Measurements from ENCODE around the gene SLC6A11.

DNA sequence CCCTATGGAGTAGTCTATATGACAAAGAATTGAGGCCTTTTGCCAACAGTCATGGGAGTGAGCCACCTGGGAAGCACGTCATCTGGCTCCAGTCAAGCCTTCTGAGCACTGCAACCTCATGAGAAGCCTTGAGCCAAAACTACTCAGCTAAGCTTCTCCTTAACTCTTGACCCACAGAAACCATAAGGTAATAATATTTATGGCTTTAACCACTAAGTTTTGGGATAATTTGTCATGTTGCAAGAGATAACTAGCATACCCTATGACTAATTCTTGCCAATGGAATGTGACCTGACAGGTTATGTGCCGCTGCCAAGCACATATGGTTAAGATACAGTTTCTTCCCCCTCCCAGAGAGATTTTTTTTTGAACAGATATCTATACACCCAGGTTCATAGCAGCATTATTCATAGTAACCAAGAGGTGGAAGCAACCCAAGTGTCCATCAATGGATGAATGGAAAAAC lies 11.8 kb upstream of the SLC6A11 start:
- TF ChIP-seq, protein P1, sequence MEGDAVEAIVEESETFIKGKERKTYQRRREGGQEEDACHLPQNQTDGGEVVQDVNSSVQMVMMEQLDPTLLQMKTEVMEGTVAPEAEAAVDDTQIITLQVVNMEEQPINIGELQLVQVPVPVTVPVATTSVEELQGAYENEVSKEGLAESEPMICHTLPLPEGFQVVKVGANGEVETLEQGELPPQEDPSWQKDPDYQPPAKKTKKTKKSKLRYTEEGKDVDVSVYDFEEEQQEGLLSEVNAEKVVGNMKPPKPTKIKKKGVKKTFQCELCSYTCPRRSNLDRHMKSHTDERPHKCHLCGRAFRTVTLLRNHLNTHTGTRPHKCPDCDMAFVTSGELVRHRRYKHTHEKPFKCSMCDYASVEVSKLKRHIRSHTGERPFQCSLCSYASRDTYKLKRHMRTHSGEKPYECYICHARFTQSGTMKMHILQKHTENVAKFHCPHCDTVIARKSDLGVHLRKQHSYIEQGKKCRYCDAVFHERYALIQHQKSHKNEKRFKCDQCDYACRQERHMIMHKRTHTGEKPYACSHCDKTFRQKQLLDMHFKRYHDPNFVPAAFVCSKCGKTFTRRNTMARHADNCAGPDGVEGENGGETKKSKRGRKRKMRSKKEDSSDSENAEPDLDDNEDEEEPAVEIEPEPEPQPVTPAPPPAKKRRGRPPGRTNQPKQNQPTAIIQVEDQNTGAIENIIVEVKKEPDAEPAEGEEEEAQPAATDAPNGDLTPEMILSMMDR (IDR thresholded peaks at IDR 0.05) = no peak
- no peak for TF ChIP-seq POLR2A (IDR thresholded peaks at IDR 0.05)

All from gastroesophageal sphincter (tissue), 3 donors.